HPDE6-E6E7 (cell line): ENCODE data around the gene EOLA1.
"Not testable (repeated sequence)": the region's sequence is repeated elsewhere in the genome, so short reads cannot be mapped to it uniquely, and the experiment has no call there.

Experiments used
- DNase-seq: peaks from one replicate; pipeline ENCODE4 v3.0.0; 2011; ENCODE audit warnings: missing footprints; ENCODE audit errors: extremely low spot score

Gene EOLA1

GRCh38 chrX:149540621-149541520 lies at the start of gene EOLA1:
Gene EOLA1 (plus strand): TSS chrX:149541012. CDS start chrX:149545631, 4,619 bp downstream.
- DNase-seq: peak; percentile 84

- DNase-seq: no peak
Measured at GRCh38 chrX:149491812-149492211, 49.0 kb upstream of the EOLA1 start.

GRCh38 chrX:149493567-149494562 lies 46.9 kb upstream of the EOLA1 start:
- DNase-seq: no peak

- DNase-seq: no peak
Measured at GRCh38 chrX:149494844-149495565, 45.8 kb upstream of the EOLA1 start.

GRCh38 chrX:149495573-149496071 lies 45.2 kb upstream of the EOLA1 start:
- DNase-seq: peak; percentile 96

- no peak for DNase-seq
Measured at GRCh38 chrX:149497054-149497453, 43.8 kb upstream of the EOLA1 start.

GRCh38 chrX:149497626-149498025 lies 43.2 kb upstream of the EOLA1 start:
- DNase-seq: no peak

- no peak for DNase-seq
Measured at GRCh38 chrX:149498767-149499166, 42.0 kb upstream of the EOLA1 start.

- DNase-seq: no peak
Measured at GRCh38 chrX:149499766-149500165, 41.0 kb upstream of the EOLA1 start.

GRCh38 chrX:149502923-149503322 lies 37.9 kb upstream of the EOLA1 start:
- DNase-seq: not testable (repeated sequence)

GRCh38 chrX:149503446-149503845 lies 37.4 kb upstream of the EOLA1 start:
- DNase-seq: not testable (repeated sequence)

GRCh38 chrX:149504226-149504914 lies 36.4 kb upstream of the EOLA1 start:
- DNase-seq: no peak

- DNase-seq: peak; percentile 88
Measured at GRCh38 chrX:149504915-149505651, 35.7 kb upstream of the EOLA1 start, which contains the start of gene IDS. Gene IDS (minus strand): TSS chrX:149505306. CDS start chrX:149505137, 169 bp downstream.

- no peak for DNase-seq
Measured at GRCh38 chrX:149505671-149506070, 35.1 kb upstream of the EOLA1 start.

- no peak for DNase-seq
Measured at GRCh38 chrX:149506349-149506748, 34.5 kb upstream of the EOLA1 start.

GRCh38 chrX:149508467-149508866 lies 32.3 kb upstream of the EOLA1 start:
- no peak for DNase-seq

- DNase-seq: no peak
Measured at GRCh38 chrX:149510386-149510785, 30.4 kb upstream of the EOLA1 start.

- no peak for DNase-seq
Measured at GRCh38 chrX:149511081-149511480, 29.7 kb upstream of the EOLA1 start.

GRCh38 chrX:149512225-149512885 lies 28.5 kb upstream of the EOLA1 start:
- no peak for DNase-seq
